Right lobe of liver (tissue), 4 donors: ENCODE measurements around the gene SIL1.

Experiments used
- CTCF ChIP-seq, 4 donors: fragments of 200-600 bp in 3 of 4; fragments of 450-650 bp in 1 of 4; IDR thresholded peaks; one replicate each; pipeline versions ENCODE4 v1.5.1 to v1.8.0; 2016 to 2022; ENCODE audit warnings: antibody characterized with exemption in 4 of 4, mild to moderate bottlenecking in 2 of 4
- POLR2A ChIP-seq: fragments of 450-650 bp; IDR thresholded peaks from one replicate; pipeline ENCODE4 v1.6.1; 2017; ENCODE audit warnings: antibody characterized with exemption, mild to moderate bottlenecking
- donor health status: DM: no; HTN: no; CAD: no.
- donor health status: DM: no; HTN: no; CAD: no.
- donor health status: DM: no; HTN: yes; CAD: no.

GRCh38 chr5:139088024-139088423 lies 110.1 kb downstream of the SIL1 start:
- TF ChIP-seq CTCF (IDR thresholded peaks at IDR 0.05) = no peak
- no peak for TF ChIP-seq POLR2A
